ENCODE measurements around the gene SLC37A1. TPM values are rescaled to one million over a fixed set of nuclear protein-coding genes. Genes with fewer than 3 reads are reported as not detected.
"Not testable (repeated sequence)": the region's sequence is repeated elsewhere in the genome, so short reads cannot be mapped to it uniquely, and the experiment has no call there.

Gene SLC37A1
- total RNA-seq, 1 donor from 2014 or later: 13.5 TPM

DNA sequence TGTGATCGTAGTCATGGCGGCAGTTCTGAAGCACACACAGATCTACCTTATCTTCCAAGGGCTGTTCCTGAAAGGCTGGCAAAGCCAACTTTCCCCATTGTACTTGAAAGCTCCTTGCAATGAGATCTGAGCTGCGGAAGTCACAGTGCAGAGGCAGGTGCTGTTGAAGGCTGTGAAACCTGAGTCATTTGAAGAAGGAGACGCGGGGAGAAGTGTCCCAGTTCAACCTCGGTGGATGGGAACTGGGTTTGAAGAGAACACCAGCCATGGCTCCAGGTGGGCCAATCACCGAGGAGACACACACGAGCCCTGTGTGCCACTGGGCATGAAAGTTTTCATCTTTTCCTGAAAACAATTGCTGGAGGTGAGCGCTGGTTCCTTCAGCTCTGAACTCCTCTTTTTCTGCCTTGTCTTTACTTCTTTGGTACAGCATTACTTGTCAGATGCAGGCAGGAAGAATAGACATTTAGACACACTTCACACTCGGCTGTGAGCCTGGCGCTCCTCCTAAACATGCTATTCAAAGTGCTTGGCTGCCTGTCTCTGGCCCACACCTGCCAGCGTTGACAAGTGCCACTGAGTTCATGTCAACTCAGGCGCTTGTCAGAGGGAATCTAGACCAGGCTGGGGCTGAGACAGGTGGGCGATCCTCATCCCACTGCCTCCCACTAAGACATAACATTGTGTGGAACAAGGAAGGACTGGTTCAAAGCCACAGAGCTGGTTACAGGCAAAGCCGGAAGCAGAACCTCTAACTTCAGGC, 114.1 kb downstream of the SLC37A1 start:
- Mint-ChIP-seq H3K9me3 (ENCODE audit: unreplicated experiment) (no peaks in the 10 kb centered on the region), H3K27ac (ENCODE audit: unreplicated experiment) (no peak overlapping the region), H3K4me1 (ENCODE audit: unreplicated experiment) (no peaks in the 10 kb centered on the region), H3K27me3 (ENCODE audit: unreplicated experiment) (peaks cover 26% of the 10 kb centered on the region), H3K4me3 (ENCODE audit: unreplicated experiment) (no peak overlapping the region), H3K36me3 (ENCODE audit: unreplicated experiment) (no peaks in the 10 kb centered on the region)
- no peak for DNase-seq (ENCODE audit: extremely low spot score, unreplicated experiment)
- TF ChIP-seq, protein P1, sequence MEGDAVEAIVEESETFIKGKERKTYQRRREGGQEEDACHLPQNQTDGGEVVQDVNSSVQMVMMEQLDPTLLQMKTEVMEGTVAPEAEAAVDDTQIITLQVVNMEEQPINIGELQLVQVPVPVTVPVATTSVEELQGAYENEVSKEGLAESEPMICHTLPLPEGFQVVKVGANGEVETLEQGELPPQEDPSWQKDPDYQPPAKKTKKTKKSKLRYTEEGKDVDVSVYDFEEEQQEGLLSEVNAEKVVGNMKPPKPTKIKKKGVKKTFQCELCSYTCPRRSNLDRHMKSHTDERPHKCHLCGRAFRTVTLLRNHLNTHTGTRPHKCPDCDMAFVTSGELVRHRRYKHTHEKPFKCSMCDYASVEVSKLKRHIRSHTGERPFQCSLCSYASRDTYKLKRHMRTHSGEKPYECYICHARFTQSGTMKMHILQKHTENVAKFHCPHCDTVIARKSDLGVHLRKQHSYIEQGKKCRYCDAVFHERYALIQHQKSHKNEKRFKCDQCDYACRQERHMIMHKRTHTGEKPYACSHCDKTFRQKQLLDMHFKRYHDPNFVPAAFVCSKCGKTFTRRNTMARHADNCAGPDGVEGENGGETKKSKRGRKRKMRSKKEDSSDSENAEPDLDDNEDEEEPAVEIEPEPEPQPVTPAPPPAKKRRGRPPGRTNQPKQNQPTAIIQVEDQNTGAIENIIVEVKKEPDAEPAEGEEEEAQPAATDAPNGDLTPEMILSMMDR (IDR thresholded peaks at IDR 0.05): no peak

DNA sequence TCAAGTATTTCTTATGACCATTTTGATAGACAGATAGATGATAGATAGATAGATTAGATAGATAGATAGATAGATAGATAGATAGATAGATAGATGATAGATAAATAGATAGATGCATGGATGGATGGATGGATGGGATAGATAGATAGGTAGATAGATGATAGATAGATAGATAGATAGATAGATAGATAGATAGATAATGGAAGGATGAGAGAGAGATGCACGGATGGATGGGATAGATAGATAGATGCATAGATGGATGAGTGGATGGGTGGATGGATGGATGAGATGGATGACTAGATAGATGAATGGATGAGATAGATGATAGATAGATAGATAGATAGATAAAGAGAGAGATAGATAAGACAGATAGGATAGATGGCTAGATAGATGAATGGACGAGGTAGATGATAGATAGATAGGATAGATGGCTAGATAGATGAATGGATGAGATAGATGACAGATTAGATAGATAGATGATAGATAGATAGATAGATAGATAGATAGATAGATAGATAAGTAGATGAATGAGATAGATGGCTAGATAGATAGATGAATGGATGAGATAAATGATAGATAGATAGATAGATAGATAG, 114.9 kb downstream of the SLC37A1 start:
- H3K27me3 Mint-ChIP-seq (ENCODE audit: unreplicated experiment): peaks cover 19% of the 10 kb centered on the region
- H3K9me3 Mint-ChIP-seq (ENCODE audit: unreplicated experiment); H3K4me1 Mint-ChIP-seq (ENCODE audit: unreplicated experiment); DNase-seq (ENCODE audit: extremely low spot score, unreplicated experiment); H3K4me3 Mint-ChIP-seq (ENCODE audit: unreplicated experiment); H3K27ac Mint-ChIP-seq (ENCODE audit: unreplicated experiment); H3K36me3 Mint-ChIP-seq (ENCODE audit: unreplicated experiment): not testable (repeated sequence)

DNA sequence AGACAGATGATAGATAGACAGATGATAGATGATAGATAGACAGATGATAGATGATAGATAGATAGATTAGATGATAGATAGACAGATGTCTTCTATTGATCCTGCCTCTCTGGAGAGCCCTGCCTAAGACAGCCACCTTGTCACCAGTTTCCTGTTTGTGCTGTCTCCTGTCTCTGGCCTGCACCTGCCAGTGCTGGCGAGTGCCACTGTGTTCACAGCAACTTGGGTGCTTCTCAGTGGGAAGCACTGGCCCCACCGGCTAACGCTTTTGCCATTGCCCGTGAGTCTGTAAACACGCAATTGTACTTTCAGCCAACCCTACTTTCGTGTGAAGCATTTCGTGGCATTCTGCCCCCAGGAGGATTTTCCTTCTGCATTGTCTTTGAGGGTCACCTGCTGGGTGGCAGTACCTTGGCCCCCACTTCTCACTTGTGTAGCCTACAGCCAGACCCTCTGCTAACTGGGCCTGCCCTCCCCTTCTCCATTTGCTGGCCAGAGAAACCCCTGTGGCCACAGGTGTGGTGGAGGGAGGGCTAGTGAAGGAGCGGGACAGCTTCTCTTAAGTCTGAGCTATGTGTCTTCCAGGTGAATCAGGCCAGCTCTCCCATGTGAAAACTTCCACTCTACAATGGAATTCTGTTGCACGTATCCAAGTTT, 116.4 kb downstream of the SLC37A1 start:
- Mint-ChIP-seq H3K4me1 (ENCODE audit: unreplicated experiment) (no peaks in the 10 kb centered on the region), H3K27ac (ENCODE audit: unreplicated experiment) (no peak overlapping the region), H3K27me3 (ENCODE audit: unreplicated experiment) (peaks cover 12% of the 10 kb centered on the region), H3K4me3 (ENCODE audit: unreplicated experiment) (no peak overlapping the region), H3K9me3 (ENCODE audit: unreplicated experiment) (no peaks in the 10 kb centered on the region), H3K36me3 (ENCODE audit: unreplicated experiment) (no peaks in the 10 kb centered on the region)
- TF ChIP-seq, protein P1 (IDR thresholded peaks at IDR 0.05): no peak
- DNase-seq (ENCODE audit: extremely low spot score, unreplicated experiment): no peak

DNA sequence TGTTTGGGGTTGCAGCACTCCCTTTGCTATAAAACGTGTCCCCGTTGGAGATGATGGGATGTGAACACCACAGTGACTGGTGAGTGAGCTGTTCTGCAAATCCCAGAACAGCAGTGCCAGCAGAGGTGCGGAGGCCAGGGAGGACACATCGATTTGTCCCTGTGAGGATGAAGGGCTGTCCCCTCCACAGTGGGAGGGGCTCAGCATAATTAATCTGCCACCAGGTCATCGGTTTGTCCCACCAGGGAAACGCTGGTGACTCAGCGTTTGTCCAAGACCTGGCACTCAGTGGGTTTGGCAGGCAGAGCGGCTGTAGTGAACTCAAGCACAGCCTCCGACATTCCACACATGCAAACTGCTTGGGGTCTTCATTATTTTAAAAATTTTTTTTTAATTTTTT, 117.0 kb downstream of the SLC37A1 start:
- Mint-ChIP-seq H3K4me1 (ENCODE audit: unreplicated experiment) (no peaks in the 10 kb centered on the region), H3K27ac (ENCODE audit: unreplicated experiment) (no peak overlapping the region), H3K27me3 (ENCODE audit: unreplicated experiment) (peaks cover 9% of the 10 kb centered on the region), H3K36me3 (ENCODE audit: unreplicated experiment) (no peaks in the 10 kb centered on the region), H3K9me3 (ENCODE audit: unreplicated experiment) (no peaks in the 10 kb centered on the region), H3K4me3 (ENCODE audit: unreplicated experiment) (no peak overlapping the region)
- TF ChIP-seq, protein P1 (IDR thresholded peaks at IDR 0.05): no peak
- DNase-seq (ENCODE audit: extremely low spot score, unreplicated experiment): no peak

Other genes starting within 250 kb of the SLC37A1 start
- 46.1 and 50.3 TPM in 2 replicates for gene TFF3, start 198.4 kb upstream of the SLC37A1 start, total RNA-seq
- gene TFF2, start 162.9 kb upstream of the SLC37A1 start, total RNA-seq: not detected in 2 replicates
- gene TFF1, start 147.3 kb upstream of the SLC37A1 start, total RNA-seq: not detected in 2 replicates
- gene TMPRSS3, start 117.8 kb upstream of the SLC37A1 start, total RNA-seq: not detected in 2 replicates
- not detected in 2 replicates for gene UBASH3A, start 110.0 kb upstream of the SLC37A1 start, total RNA-seq
- gene RSPH1, start 17.6 kb upstream of the SLC37A1 start, total RNA-seq: 0.19 and 0.34 TPM in 2 replicates
- 8.5 and 12.3 TPM in 2 replicates for gene PDE9A, start 139.8 kb downstream of the SLC37A1 start, total RNA-seq

All from osteocyte (in vitro differentiated cells).